NCI-H187 (cell line): ENCODE results near the gene KLHDC9.
"Not testable (repeated sequence)": the region's sequence is repeated elsewhere in the genome, so short reads cannot be mapped to it uniquely, and the experiment has no call there.

Experiments used
- DNase-seq, 2 experiments: peaks; one replicate each; lab custom pipeline; 2025; lab: John Stamatoyannopoulos, UW

The KLHDC9 gene

GRCh38 chr1:161096530-161096929 is 1.6 kb upstream of the KLHDC9 start:
- DNase-seq = no peak

GRCh38 chr1:161099090-161099802 is 1.1 kb downstream of the KLHDC9 start:
- DNase-seq = no peak

GRCh38 chr1:161100556-161100955 is 2.4 kb downstream of the KLHDC9 start:
- no peak for DNase-seq

GRCh38 chr1:161106431-161106830 is 8.3 kb downstream of the KLHDC9 start:
- no peak for DNase-seq

GRCh38 chr1:161111117-161111516 is 13.0 kb downstream of the KLHDC9 start:
- DNase-seq = no peak

- no peak for DNase-seq
Measured at GRCh38 chr1:161111527-161111926, 13.4 kb downstream of the KLHDC9 start.

GRCh38 chr1:161113915-161114314 is 15.8 kb downstream of the KLHDC9 start:
- no peak for DNase-seq

- DNase-seq = no peak
Measured at GRCh38 chr1:161114556-161114955, 16.4 kb downstream of the KLHDC9 start.

- DNase-seq = no peak
Measured at GRCh38 chr1:161115132-161115711, 17.1 kb downstream of the KLHDC9 start.

GRCh38 chr1:161115961-161116360 is 17.8 kb downstream of the KLHDC9 start:
- DNase-seq = not testable (repeated sequence)

GRCh38 chr1:161117759-161118581 is 19.8 kb downstream of the KLHDC9 start, which contains the start of the genes NIT1 and PFDN2:
Gene NIT1 (plus strand): TSS chr1:161118105. CDS start chr1:161118177, 72 bp downstream.
Gene PFDN2 (minus strand): TSS chr1:161118037. CDS start chr1:161118026, 11 bp downstream.
- DNase-seq = peak; percentile 82 to 96

GRCh38 chr1:161119092-161119903 is 21.1 kb downstream of the KLHDC9 start:
- DNase-seq = no peak

- no peak for DNase-seq
Measured at GRCh38 chr1:161121042-161121650, 23.0 kb downstream of the KLHDC9 start.

GRCh38 chr1:161121834-161122233 is 23.7 kb downstream of the KLHDC9 start:
- no peak for DNase-seq

- DNase-seq = no peak
Measured at GRCh38 chr1:161122967-161123366, 24.8 kb downstream of the KLHDC9 start.

GRCh38 chr1:161127649-161128048 is 29.5 kb downstream of the KLHDC9 start:
- no peak for DNase-seq

- DNase-seq = no peak
Measured at GRCh38 chr1:161128591-161129420, 30.6 kb downstream of the KLHDC9 start.

- no peak for DNase-seq
Measured at GRCh38 chr1:161130266-161130665, 32.1 kb downstream of the KLHDC9 start.

GRCh38 chr1:161131523-161132409 is 33.6 kb downstream of the KLHDC9 start:
- no peak for DNase-seq
